NCI-H1417 (cell line): ENCODE measurements around the gene STX12.
"Not testable (repeated sequence)": the region's sequence is repeated elsewhere in the genome, so short reads cannot be mapped to it uniquely, and the experiment has no call there.

ENCODE experiments used
- DNase-seq, 3 experiments: peaks; one replicate each; lab custom pipeline; 2025; lab: John Stamatoyannopoulos, UW

The STX12 gene

DNA sequence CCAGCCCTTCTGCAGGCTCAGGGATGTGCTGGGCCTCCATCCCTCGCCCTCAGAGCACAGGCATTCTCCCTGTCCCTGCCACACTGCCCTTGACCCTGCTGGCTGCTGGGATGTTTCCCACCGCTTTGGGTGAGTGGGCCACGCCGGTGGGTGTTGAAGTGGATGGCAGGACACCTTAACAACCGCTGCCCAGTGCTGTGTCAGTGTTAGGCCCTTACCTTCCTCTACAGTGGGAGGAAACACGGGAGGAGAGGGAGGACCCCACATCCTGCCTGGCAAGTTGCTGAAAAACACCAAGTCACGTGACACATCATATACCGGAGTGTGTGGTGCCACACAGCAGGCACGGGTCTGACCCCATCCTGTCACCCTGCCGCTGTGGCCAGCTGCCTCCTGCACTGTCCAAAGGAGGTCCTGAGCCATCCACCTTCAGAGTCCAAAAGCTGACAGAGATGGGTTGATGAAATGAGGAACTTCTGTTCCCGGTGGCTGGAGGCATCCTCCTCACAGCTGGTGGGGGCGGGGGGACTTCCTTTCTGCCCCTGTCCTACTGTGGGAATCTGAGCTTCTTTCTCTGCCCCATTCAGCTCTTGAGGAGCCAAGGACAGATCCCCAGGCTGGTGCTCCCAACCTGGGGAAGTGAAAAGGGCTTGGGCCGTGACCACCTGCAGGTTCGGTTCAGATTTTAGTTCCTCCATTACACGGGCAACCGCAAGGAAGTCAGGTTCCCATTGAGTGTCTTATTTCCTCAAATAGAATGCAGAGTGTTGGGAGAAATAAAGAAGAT lies 96.1 kb downstream of the STX12 start:
- DNase-seq = no peak

DNA sequence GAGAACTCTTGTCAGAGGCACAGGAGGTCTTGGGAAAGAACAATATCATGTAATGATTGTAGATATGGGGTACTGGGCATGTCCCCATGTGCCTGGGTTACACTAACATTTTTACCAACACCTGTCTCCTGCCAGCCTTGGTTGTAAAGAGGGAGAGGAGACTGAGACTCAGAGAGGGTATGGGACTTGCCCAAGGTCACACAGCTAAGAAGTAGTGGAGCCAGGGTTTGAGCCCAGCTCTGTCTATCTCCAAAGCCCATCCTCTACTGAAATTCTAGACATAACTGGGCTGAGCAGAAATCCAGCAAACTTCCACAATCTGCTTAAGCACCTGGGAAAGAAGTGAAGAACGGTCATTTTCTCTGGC lies 96.7 kb downstream of the STX12 start:
- DNase-seq = no peak

DNA sequence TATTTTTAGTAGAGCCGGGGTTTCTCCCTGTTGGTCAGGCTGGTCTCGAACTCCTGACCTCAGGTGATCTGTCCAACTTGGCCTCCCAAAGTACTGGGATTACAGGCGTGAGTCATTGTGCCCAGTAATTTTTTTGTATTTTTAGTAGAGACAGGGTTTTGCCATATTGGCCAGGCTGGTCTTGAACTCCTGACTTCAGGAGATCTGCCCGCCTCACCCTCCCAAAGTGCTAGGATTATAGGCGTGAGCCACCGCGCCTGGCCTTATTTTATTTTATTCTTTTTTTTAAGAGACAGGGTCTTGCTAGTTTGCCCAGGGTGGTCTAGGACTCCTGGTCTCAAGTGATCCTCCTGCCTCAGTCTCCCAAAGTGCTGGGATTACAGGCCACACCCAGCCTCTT lies 98.1 kb downstream of the STX12 start:
- not testable (repeated sequence) for DNase-seq

DNA sequence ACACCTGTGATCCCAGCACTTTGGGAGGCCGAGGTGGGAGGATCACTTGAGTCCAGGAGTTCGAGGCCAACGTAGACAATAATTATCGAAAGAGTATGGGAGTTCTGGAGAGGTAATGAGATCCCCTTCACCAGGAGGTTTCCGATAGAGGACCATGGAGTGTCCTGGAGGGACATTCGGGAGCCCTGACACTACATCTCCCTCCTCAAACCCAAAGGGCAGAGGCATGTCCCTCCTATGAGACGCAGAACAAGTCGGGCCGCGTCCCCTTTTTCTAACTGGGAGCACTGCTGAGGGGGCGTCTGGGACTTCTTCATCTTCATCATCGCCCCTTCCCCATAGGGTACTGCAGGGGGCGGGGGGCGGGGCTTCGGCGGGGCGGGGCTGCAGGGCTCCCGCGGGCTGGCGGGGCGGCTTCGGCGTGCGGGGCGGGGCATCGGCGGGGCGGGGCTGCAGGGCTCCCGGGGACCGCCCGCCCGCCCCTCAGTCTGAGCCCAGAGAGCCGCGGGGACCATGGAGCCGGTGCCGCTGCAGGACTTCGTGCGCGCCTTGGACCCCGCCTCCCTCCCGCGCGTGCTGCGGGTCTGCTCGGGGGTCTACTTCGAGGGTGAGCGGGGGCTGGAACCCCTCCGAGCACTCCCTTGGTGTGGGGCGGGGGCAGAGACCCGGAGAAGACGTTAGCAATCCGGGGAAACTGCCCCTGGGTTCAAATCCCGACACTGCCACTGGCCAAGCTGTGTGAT lies 99.2 kb downstream of the STX12 start, which contains the start of gene THEMIS2:
TSS of gene THEMIS2 (plus strand) at position 486 of the 743 bp plus-strand sequence. CDS start at position 514, 28 bp downstream.
- no peak for DNase-seq

DNA sequence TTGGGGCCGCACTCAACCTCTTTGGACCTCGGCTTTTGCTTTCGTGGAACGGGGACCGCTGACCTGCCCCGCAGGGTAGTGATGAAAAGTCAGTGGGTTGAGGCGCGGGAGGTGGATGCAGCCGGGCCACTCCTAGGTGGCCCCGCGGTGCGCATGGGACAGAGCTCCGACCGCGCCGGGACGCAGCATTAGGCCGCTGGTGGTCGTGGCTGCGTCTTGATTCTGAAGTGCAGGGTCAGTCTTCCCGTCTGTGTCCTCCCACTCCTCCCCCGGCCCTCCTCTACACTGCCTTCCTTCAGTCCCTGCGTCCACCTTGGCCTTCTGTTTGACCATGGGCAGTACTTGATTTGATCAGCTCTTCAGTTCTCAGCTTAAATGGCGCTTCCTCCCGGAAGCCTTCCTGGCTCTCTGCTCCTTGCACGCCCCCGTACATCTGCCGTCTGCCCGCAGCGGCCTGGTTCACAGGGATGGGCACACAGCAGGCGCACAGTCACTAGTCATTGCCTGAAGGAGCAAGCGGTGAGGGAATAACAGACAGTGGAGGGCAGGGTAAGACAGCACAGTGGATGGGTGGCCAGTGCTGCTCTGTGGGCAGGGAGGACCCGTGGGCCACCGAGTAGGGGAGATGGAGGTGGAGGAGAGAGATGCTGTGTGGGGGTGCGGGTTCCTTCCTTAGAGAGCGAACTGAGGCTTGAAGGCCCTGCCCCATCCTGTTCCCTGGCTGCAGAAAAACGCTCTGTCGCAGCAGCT lies 100.0 kb downstream of the STX12 start:
- DNase-seq = no peak

DNA sequence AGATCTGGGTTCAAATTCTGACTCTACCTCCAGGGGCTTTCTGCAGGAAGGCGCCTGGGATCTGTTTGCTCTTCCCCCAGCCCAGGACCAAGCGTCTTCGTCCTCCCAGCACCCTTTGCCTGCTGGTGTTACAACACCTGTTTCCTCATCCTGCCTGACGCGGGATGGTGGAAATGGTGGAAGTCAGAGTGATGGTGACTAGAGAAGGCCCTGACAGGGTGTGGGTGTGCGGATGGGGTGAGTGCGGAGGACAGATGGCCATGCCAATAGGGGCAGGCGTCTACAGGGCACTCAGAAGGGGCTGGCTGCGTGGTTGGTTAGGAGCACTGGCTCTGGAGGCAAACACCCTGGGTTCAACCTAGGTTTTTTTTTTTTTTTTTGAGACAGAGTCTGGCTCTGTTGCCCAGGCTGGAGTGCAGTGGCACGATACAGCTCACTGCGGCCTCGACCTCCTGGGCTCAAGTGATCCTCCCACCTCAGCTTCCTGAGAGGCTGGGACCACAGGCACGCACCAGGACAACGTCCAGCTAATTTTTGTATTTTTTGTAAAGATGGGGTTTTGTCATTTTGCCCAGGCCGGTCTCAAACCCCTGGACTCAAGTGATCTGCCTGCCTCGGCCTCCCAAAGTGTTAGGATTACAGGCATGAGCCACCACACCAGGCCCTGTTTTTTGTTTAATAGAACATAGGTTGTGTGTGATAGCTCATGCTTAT lies 100.8 kb downstream of the STX12 start:
- DNase-seq = no peak
